ENCODE measurements around the gene CTRB1. TPM values are rescaled to one million over a fixed set of nuclear protein-coding genes. Genes with fewer than 3 reads are reported as not detected.
A peak's percentile ranks its signal among the peaks of the same experiment; 100 is the strongest.
"Not testable (repeated sequence)": the region's sequence is repeated elsewhere in the genome, so short reads cannot be mapped to it uniquely, and the experiment has no call there.

CTRB1 gene
- total RNA-seq, 6 experiments from 2014 or later, result not detected

- peaks cover 33% of the 10 kb centered on the region for H3K36me3 Mint-ChIP-seq (ENCODE audit: low read depth)
- peak overlapping the region; percentile 43 for H3K4me3 Mint-ChIP-seq
- no peak for TF ChIP-seq CTCF (IDR thresholded peaks at IDR 0.05)
- H3K4me1 Mint-ChIP-seq (ENCODE audit: low read depth), result peaks cover 59% of the 10 kb centered on the region
- no peaks in the 10 kb centered on the region for H3K9me3 Mint-ChIP-seq
- DNase-seq, result no peak
- H3K27ac Mint-ChIP-seq, result peak overlapping the region; percentile 95
- H3K27me3 Mint-ChIP-seq (ENCODE audit: insufficient read depth), result peaks cover 11% of the 10 kb centered on the region
Measured at GRCh38 chr16:75239542-75240122, 20.8 kb downstream of the CTRB1 start.

GRCh38 chr16:75240633-75241032 lies 21.8 kb downstream of the CTRB1 start:
- not testable (repeated sequence) for H3K9me3 Mint-ChIP-seq, DNase-seq
- H3K27me3 Mint-ChIP-seq (ENCODE audit: insufficient read depth), result peaks cover 16% of the 10 kb centered on the region
- H3K36me3 Mint-ChIP-seq (ENCODE audit: low read depth), result peaks cover 33% of the 10 kb centered on the region
- H3K4me3 Mint-ChIP-seq, result peak overlapping the region; percentile 4; the same call in 1 of the 2 replicates
- peak overlapping the region; percentile 95 for H3K27ac Mint-ChIP-seq
- H3K4me1 Mint-ChIP-seq (ENCODE audit: low read depth), result peaks cover 65% of the 10 kb centered on the region

GRCh38 chr16:75241412-75241811 lies 22.6 kb downstream of the CTRB1 start:
- DNase-seq, result no peak
- H3K9me3 Mint-ChIP-seq, result no peaks in the 10 kb centered on the region
- peaks cover 17% of the 10 kb centered on the region for H3K27me3 Mint-ChIP-seq (ENCODE audit: insufficient read depth)
- H3K4me1 Mint-ChIP-seq (ENCODE audit: low read depth), result peaks cover 65% of the 10 kb centered on the region
- no peak; the same call in 1 of the 2 replicates for TF ChIP-seq CTCF (IDR thresholded peaks at IDR 0.05)
- H3K27ac Mint-ChIP-seq, result peak overlapping the region; percentile 95
- no peak overlapping the region for H3K4me3 Mint-ChIP-seq
- H3K36me3 Mint-ChIP-seq (ENCODE audit: low read depth), result peaks cover 30% of the 10 kb centered on the region

- Mint-ChIP-seq H3K36me3 (ENCODE audit: low read depth) (peaks cover 35% of the 10 kb centered on the region), H3K27me3 (ENCODE audit: insufficient read depth) (peaks cover 19% of the 10 kb centered on the region), H3K27ac (peak overlapping the region; percentile 95), H3K4me1 (ENCODE audit: low read depth) (peaks cover 69% of the 10 kb centered on the region), H3K4me3 (no peak overlapping the region), H3K9me3 (no peaks in the 10 kb centered on the region)
- TF ChIP-seq CTCF (IDR thresholded peaks at IDR 0.05), result no peak
- no peak for DNase-seq
Measured at GRCh38 chr16:75241955-75242354, 23.2 kb downstream of the CTRB1 start.

- H3K4me1 Mint-ChIP-seq (ENCODE audit: low read depth), result peaks cover 75% of the 10 kb centered on the region
- H3K27me3 Mint-ChIP-seq (ENCODE audit: insufficient read depth), result peaks cover 22% of the 10 kb centered on the region
- DNase-seq, H3K9me3 Mint-ChIP-seq, H3K4me3 Mint-ChIP-seq: not testable (repeated sequence)
- peak overlapping the region; percentile 95 for H3K27ac Mint-ChIP-seq
- peaks cover 37% of the 10 kb centered on the region for H3K36me3 Mint-ChIP-seq (ENCODE audit: low read depth)
Measured at GRCh38 chr16:75242436-75243078, 23.8 kb downstream of the CTRB1 start.

- Mint-ChIP-seq H3K9me3 (no peaks in the 10 kb centered on the region), H3K27me3 (ENCODE audit: insufficient read depth) (peaks cover 28% of the 10 kb centered on the region), H3K4me1 (ENCODE audit: low read depth) (peaks cover 86% of the 10 kb centered on the region), H3K36me3 (ENCODE audit: low read depth) (peaks cover 48% of the 10 kb centered on the region), H3K4me3 (peak overlapping the region; percentile 72), H3K27ac (peak overlapping the region; percentile 95)
- TF ChIP-seq CTCF (IDR thresholded peaks at IDR 0.05), result no peak
- no peak for DNase-seq
Measured at GRCh38 chr16:75243667-75244224, 25.0 kb downstream of the CTRB1 start.

Measured in HFFc6 (cell line).